Heart left ventricle (tissue), 16 donors: ENCODE results near the gene MGAT5. TPM values are rescaled to one million over a fixed set of nuclear protein-coding genes. Genes with fewer than 3 reads are reported as not detected.

Experiments used
- ATAC-seq, 4 donors: fragments of 200-7000 bp; cut with Tn5 transposase; one replicate each; pipeline ENCODE4 v1.9.1; 2020 to 2022; ENCODE audit warnings: moderate library complexity in 4 of 4, mild to moderate bottlenecking in 3 of 4, moderate number of reproducible peaks in 1 of 4
- DNase-seq, 5 donors: peaks; one replicate each; pipeline ENCODE4 v3.0.0-alpha.2; 2020
- H3K27ac ChIP-seq, 12 donors: fragments of 200-600 bp; sonication (generic) in 4 of 12; one replicate each; pipeline versions ENCODE4 v1.5.0 to v1.8.0; 2016 to 2022; ENCODE audit warnings: mild to moderate bottlenecking in 2 of 12
- H3K27me3 ChIP-seq, 9 donors: fragments of 200-600 bp; sonication (generic) in 2 of 9; one replicate each; pipeline versions ENCODE4 v1.5.1 to v1.8.0; 2016 to 2022; ENCODE audit warnings: mild to moderate bottlenecking in 3 of 9
- H3K36me3 ChIP-seq, 9 donors: fragments of 200-600 bp; sonication (generic) in 2 of 9; one replicate each; pipeline versions ENCODE4 v1.5.0 to v1.8.0; 2018 to 2022; ENCODE audit warnings: mild to moderate bottlenecking in 2 of 9
- H3K4me1 ChIP-seq, 12 donors: fragments of 200-600 bp; sonication (generic) in 4 of 12; one replicate each; pipeline versions ENCODE4 v1.5.0 to v1.8.0; 2016 to 2022; ENCODE audit warnings: mild to moderate bottlenecking in 3 of 12
- H3K4me3 ChIP-seq, 12 donors: fragments of 200-600 bp; sonication (generic) in 4 of 12; one replicate each; pipeline versions ENCODE4 v1.5.0 to v1.8.0; 2017 to 2022; ENCODE audit warnings: mild to moderate bottlenecking in 9 of 12, moderate library complexity in 4 of 12
- H3K9me3 ChIP-seq, 12 donors: fragments of 200-600 bp; sonication (generic) in 4 of 12; one replicate each; pipeline versions ENCODE4 v1.5.0 to v1.8.0; 2016 to 2022; ENCODE audit warnings: mild to moderate bottlenecking in 1 of 12
- CTCF ChIP-seq, 12 donors: fragments of 200-600 bp; sonication (generic) in 4 of 12; IDR thresholded peaks; one replicate each; pipeline versions ENCODE4 v1.5.0 to v1.8.0; 2018 to 2022; ENCODE audit warnings: antibody characterized with exemption in 12 of 12, mild to moderate bottlenecking in 5 of 12
- POLR2A ChIP-seq, 2 donors: fragments of 450-650 bp; IDR thresholded peaks; one replicate each; pipeline ENCODE4 v1.6.1; 2017; ENCODE audit warnings: antibody characterized with exemption in 2 of 2, mild to moderate bottlenecking in 2 of 2, moderate library complexity in 2 of 2
- WGBS, 4 donors: extraction: QIAGEN DNeasy Blood & Tissue Kit in 2 of 4; methylation state at CpG; one replicate each; pipeline versions ENCODE4 v1.1.5 to v1.1.7; 2013 to 2018; 5-methylcytosine and 5-hydroxymethylcytosine counted together
- intact Hi-C, 10 donors: fragments of 100-400 bp; cut with DNase I; formaldehyde crosslinking; loops; one replicate each; pipeline versions ENCODE4 v1.11.1 to v1.14.2; 2022
- polyA plus RNA-seq, 2 donors: library from polyadenylated mRNA; stranded (reverse); fragments of 200-250 nt; gene quantifications; one replicate each; pipeline ENCODE4 v1.2.3, GENCODE V29; 2013
- total RNA-seq, 9 donors: library from RNA; depleted of rRNA in 2 of 9; stranded (reverse); fragments of >200 nt in 2 of 9; fragmentation: NEBNext Ultra II Directional in 3 of 9; extraction: Animal tissue kit (Norgen Biotek cat#: 25700) in 3 of 9; gene quantifications; one replicate each; pipeline versions ENCODE4 v1.1.0 to v1.2.4, GENCODE V29; 2016 to 2023
- donor health status: ischemic (EF 13 %, LVEDD 7.1; RV severe dilation, severe dysfunction).
- donor health status: healthy with polysubstance abuse.
- donor health status: DM: no; HTN: yes; CAD: no.
- donor health status: DM: no; HTN: no; CAD: no.
- donor health status: ischemic (EF 25% LVEDD 6.9; RV normal size, moderate dysfunction).
- donor health status: ischemic (EF 25% LVEDD 5.7; RV mildly dilated, moderate dysfunction).
- donor health status: healthy.
- donor health status: DM: yes; HTN: yes; CAD: no.
- donor health status: ischemic (EF 35%, LVEDD 5.7; RV mildly dilated, moderate dysfunction).
- donor health status: nonischemic (EF 11% LVEDD 7.7; RV severe dilation, severe dysfunction).
- donor health status: DM: yes; HTN: yes; CAD: no.
- donor health status: PGD.
- donor health status: ischemic (EF 29% LVEDD 5.4; RV normal size, mild dysfunction).
- donor health status: nonischemic (EF 23%, LVEDD 6.1; RV moderate dilation, normal function).

The MGAT5 gene
- total and polyA plus RNA-seq, 11 donors, result 9.7 to 116 (median 79.3) TPM

GRCh38 chr2:134432435-134432883 is 178.6 kb downstream of the MGAT5 start:
- H3K4me3 ChIP-seq, result no peak overlapping the region
- intact Hi-C loops, result no loop called here

GRCh38 chr2:134433469-134433868 is 179.6 kb downstream of the MGAT5 start:
- ATAC-seq, result no peak
- peaks cover 0 to 89% (median 77%) of the 10 kb centered on the region in 9 donors for H3K36me3 ChIP-seq
- DNase-seq, result no peak

More at GRCh38 chr2:134432435-134432883, 178.6 kb downstream of the MGAT5 start:
- 97 to 100% (median 98%) methylated on average over 3 of the region's 3 CpGs for WGBS, 4 donors
- Histone ChIP-seq H3K36me3 (peaks cover 0 to 95% (median 77%) of the 10 kb centered on the region in 9 donors), H3K27ac (no peak overlapping the region), H3K9me3 (no peaks in the 10 kb centered on the region), H3K27me3 (no peaks in the 10 kb centered on the region), H3K4me1 (no peaks in the 10 kb centered on the region)
- no peak for TF ChIP-seq CTCF (IDR thresholded peaks at IDR 0.05)
- DNase-seq (no peak), ATAC-seq (no peak)

GRCh38 chr2:134433979-134434378 is 180.1 kb downstream of the MGAT5 start:
- ATAC-seq, result no peak
- no peaks in the 10 kb centered on the region for H3K27me3 ChIP-seq
- no peaks in the 10 kb centered on the region for H3K9me3 ChIP-seq
- peaks cover 0 to 89% (median 72%) of the 10 kb centered on the region in 9 donors for H3K36me3 ChIP-seq
- no peak overlapping the region for H3K27ac ChIP-seq
- DNase-seq, result no peak
- 93 to 99% (median 97%) methylated on average over 6 of the region's 6 CpGs for WGBS, 4 donors
- no peak overlapping the region for H3K4me3 ChIP-seq
- no peak for TF ChIP-seq POLR2A (IDR thresholded peaks at IDR 0.05)
- TF ChIP-seq CTCF (IDR thresholded peaks at IDR 0.05), result no peak
- intact Hi-C loops, result no loop called here
- H3K4me1 ChIP-seq, result no peaks in the 10 kb centered on the region

More at GRCh38 chr2:134433469-134433868, 179.6 kb downstream of the MGAT5 start:
- 91 to 95% (median 95%) methylated on average over 7 of the region's 7 CpGs for WGBS, 4 donors
- Histone ChIP-seq H3K4me1 (no peaks in the 10 kb centered on the region), H3K4me3 (no peak overlapping the region), H3K27me3 (no peaks in the 10 kb centered on the region), H3K9me3 (no peaks in the 10 kb centered on the region), H3K27ac (no peak overlapping the region)
- intact Hi-C loops, result no loop called here
- TF ChIP-seq POLR2A (IDR thresholded peaks at IDR 0.05) (no peak), CTCF (IDR thresholded peaks at IDR 0.05) (no peak)

GRCh38 chr2:134435505-134435904 is 181.6 kb downstream of the MGAT5 start:
- Histone ChIP-seq H3K27ac (no peak overlapping the region), H3K9me3 (no peaks in the 10 kb centered on the region), H3K36me3 (peaks cover 0 to 84% (median 68%) of the 10 kb centered on the region in 9 donors), H3K4me1 (no peaks in the 10 kb centered on the region), H3K4me3 (no peak overlapping the region), H3K27me3 (no peaks in the 10 kb centered on the region)
- intact Hi-C loops, result no loop called here
- no peak for ATAC-seq
- 92 to 96% (median 95%) methylated on average over 4 of the region's 4 CpGs for WGBS, 4 donors
- TF ChIP-seq POLR2A (IDR thresholded peaks at IDR 0.05) (no peak), CTCF (IDR thresholded peaks at IDR 0.05) (no peak)
- no peak for DNase-seq
